CD4-positive, alpha-beta T cell (primary cell): ENCODE results near the gene SLC25A31. TPM values are rescaled to one million over a fixed set of nuclear protein-coding genes. Genes with fewer than 3 reads are reported as not detected.

Source experiments
- ATAC-seq: fragments of 200-7000 bp; cut with Tn5 transposase; one replicate; pipeline ENCODE4 v1.10.0; 2022; ENCODE audit warnings: mild to moderate bottlenecking; ENCODE audit not compliant: poor library complexity
- CTCF ChIA-PET: fragments of 350-600 bp; sonication (Branson Sonifier 250); formaldehyde crosslinking; loops from one replicate; lab custom pipeline; 2021; ENCODE audit warnings: antibody characterized with exemption, inconsistent platforms; lab: Charles Lee
- POLR2A ChIA-PET: fragments of 350-600 bp; sonication (Branson Sonifier 250); formaldehyde crosslinking; loops from one replicate; lab custom pipeline; 2021; ENCODE audit warnings: antibody characterized with exemption, inconsistent platforms; lab: Charles Lee
- DNase-seq, 14 experiments: peaks; one replicate each; pipeline ENCODE4 v3.0.0-alpha.2; 2013 to 2020; ENCODE audit warnings: mixed read lengths in 2 of 14
- H3K27ac ChIP-seq, 2 donors: one replicate each; pipeline versions ENCODE4 v1.5.1 to v1.7.0; 2013; ENCODE audit warnings: low read length in 2 of 2, low read depth in 1 of 2, mild to moderate bottlenecking in 1 of 2
- H3K27me3 ChIP-seq, 2 experiments: 1 replicate in 1 of 2; 2 replicates in 1 of 2; pipeline versions ENCODE4 v1.6.1 to v1.7.0; 2013; ENCODE audit warnings: low read length in 2 of 2, control low read depth in 1 of 2, mild to moderate bottlenecking in 1 of 2, moderate library complexity in 1 of 2; ENCODE audit not compliant: insufficient read depth in 2 of 2, control insufficient read depth in 1 of 2
- H3K36me3 ChIP-seq: one replicate; pipeline ENCODE4 v1.6.1; 2013; ENCODE audit warnings: low read length, control low read depth; ENCODE audit not compliant: insufficient read depth
- H3K4me1 ChIP-seq: one replicate; pipeline ENCODE4 v1.6.1; 2013; ENCODE audit warnings: low read length, control low read depth; ENCODE audit not compliant: insufficient read depth
- H3K4me3 ChIP-seq: one replicate; pipeline ENCODE4 v1.5.1; 2013; ENCODE audit warnings: mild to moderate bottlenecking, low read length, moderate library complexity
- H3K9me3 ChIP-seq, 2 experiments: 1 replicate in 1 of 2; 2 replicates in 1 of 2; pipeline versions ENCODE4 v1.6.1 to v1.7.0; 2013; ENCODE audit warnings: low read length in 2 of 2, mild to moderate bottlenecking in 2 of 2, control low read depth in 1 of 2, moderate library complexity in 1 of 2; ENCODE audit not compliant: control insufficient read depth in 1 of 2, insufficient read depth in 1 of 2
- H3K27ac Mint-ChIP-seq: one replicate; pipeline ENCODE4 v1.8.0; 2020; ENCODE audit warnings: mixed read lengths
- H3K27me3 Mint-ChIP-seq: one replicate; pipeline ENCODE4 v1.8.0; 2021; ENCODE audit warnings: mixed read lengths
- H3K36me3 Mint-ChIP-seq: one replicate; pipeline ENCODE4 v1.8.0; 2021; ENCODE audit warnings: low read depth, mixed read lengths
- H3K4me1 Mint-ChIP-seq: one replicate; pipeline ENCODE4 v1.8.0; 2021; ENCODE audit warnings: low read depth, mixed read lengths
- H3K4me3 Mint-ChIP-seq: one replicate; pipeline ENCODE4 v1.8.0; 2020; ENCODE audit warnings: mild to moderate bottlenecking, mixed read lengths
- H3K9me3 Mint-ChIP-seq: one replicate; pipeline ENCODE4 v1.8.0; 2020; ENCODE audit warnings: mixed read lengths
- CTCF ChIP-seq: fragments of 200-600 bp; IDR thresholded peaks from one replicate; pipeline ENCODE4 v1.8.0; 2022; ENCODE audit warnings: antibody characterized with exemption, mild to moderate bottlenecking
- intact Hi-C, 2 experiments: fragments of 100-400 bp; cut with DNase I in 1 of 2; cut with micrococcal nuclease in 1 of 2; formaldehyde crosslinking; loops; one replicate each; pipeline versions ENCODE4 v1.15.1 to v1.9.0; 2023 to 2025; cut with DNase I, micrococcal nuclease
- total RNA-seq, 174 experiments: library from RNA in 2 of 174; stranded (reverse) in 2 of 174; gene quantifications; one replicate each; pipeline ENCODE4 v1.2.3 and lab custom pipeline; 2021 to 2026

Gene SLC25A31
- total RNA-seq, 2 experiments from 2014 or later = not detected

GRCh38 chr4:127791391-127791790, 61.2 kb downstream of the SLC25A31 start:
- H3K36me3 Mint-ChIP-seq = no peaks in the 10 kb centered on the region
- intact Hi-C loops = no loop called here
- no peaks in the 10 kb centered on the region for H3K4me1 Mint-ChIP-seq

GRCh38 chr4:127793528-127793927, 63.3 kb downstream of the SLC25A31 start:
- ATAC-seq (no peak), DNase-seq (no peak)
- TF ChIP-seq CTCF = no peak
- H3K27ac Mint-ChIP-seq = no peak overlapping the region
- no peak overlapping the region for H3K27ac ChIP-seq
- no peaks in the 10 kb centered on the region for H3K4me1 Mint-ChIP-seq
- H3K4me3 ChIP-seq = no peak overlapping the region
- H3K9me3 Mint-ChIP-seq = no peaks in the 10 kb centered on the region
- intact Hi-C loops = no loop called here
- peaks cover 63% of the 10 kb centered on the region for H3K27me3 Mint-ChIP-seq
- CTCF ChIA-PET = no interaction called here
- no peaks in the 10 kb centered on the region for H3K9me3 ChIP-seq
- H3K36me3 ChIP-seq = no peaks in the 10 kb centered on the region
- POLR2A ChIA-PET = no interaction called here
- H3K4me3 Mint-ChIP-seq = no peak overlapping the region
- peaks cover 0 to 18% of the 10 kb centered on the region in 2 experiments for H3K27me3 ChIP-seq
- H3K36me3 Mint-ChIP-seq = no peaks in the 10 kb centered on the region
- no peaks in the 10 kb centered on the region for H3K4me1 ChIP-seq

More at GRCh38 chr4:127791391-127791790, 61.2 kb downstream of the SLC25A31 start:
- H3K4me3 ChIP-seq = no peak overlapping the region
- peaks cover 60% of the 10 kb centered on the region for H3K27me3 Mint-ChIP-seq
- no peaks in the 10 kb centered on the region for H3K9me3 ChIP-seq
- no peak overlapping the region for H3K4me3 Mint-ChIP-seq
- no peak overlapping the region for H3K27ac Mint-ChIP-seq
- ChIA-PET CTCF (no interaction called here), POLR2A (no interaction called here)
- no peak for DNase-seq
- peaks cover 0 to 15% of the 10 kb centered on the region in 2 experiments for H3K27me3 ChIP-seq
- H3K27ac ChIP-seq = no peak overlapping the region
- ATAC-seq = no peak
- H3K36me3 ChIP-seq = no peaks in the 10 kb centered on the region
- no peaks in the 10 kb centered on the region for H3K4me1 ChIP-seq
- no peak for TF ChIP-seq CTCF
- H3K9me3 Mint-ChIP-seq = no peaks in the 10 kb centered on the region

GRCh38 chr4:127799711-127800110, 69.5 kb downstream of the SLC25A31 start:
- peaks cover 0 to 15% of the 10 kb centered on the region in 2 experiments for H3K27me3 ChIP-seq
- Mint-ChIP-seq H3K9me3 (no peaks in the 10 kb centered on the region), H3K27me3 (peaks cover 28% of the 10 kb centered on the region), H3K4me1 (no peaks in the 10 kb centered on the region), H3K4me3 (no peak overlapping the region), H3K36me3 (no peaks in the 10 kb centered on the region), H3K27ac (no peak overlapping the region)
- intact Hi-C loops = no loop called here
- H3K9me3 ChIP-seq = no peaks in the 10 kb centered on the region
- H3K27ac ChIP-seq = no peak overlapping the region
- CTCF ChIA-PET = no interaction called here
- no peak for TF ChIP-seq CTCF
- no peaks in the 10 kb centered on the region for H3K4me1 ChIP-seq
- H3K4me3 ChIP-seq = no peak overlapping the region
- POLR2A ChIA-PET = no interaction called here
- no peak for ATAC-seq
- no peak for DNase-seq
- no peaks in the 10 kb centered on the region for H3K36me3 ChIP-seq
